Stomach (tissue), 4 donors: ENCODE results near the gene DRC1.

Experiments used
- EP300 ChIP-seq: sonication (generic); formaldehyde crosslinking; IDR thresholded peaks from one replicate; pipeline ENCODE4 v1.6.1; 2017; ENCODE audit warnings: antibody characterized with exemption
- POLR2A ChIP-seq, 4 donors: fragments of 450-650 bp; IDR thresholded peaks; one replicate each; pipeline ENCODE4 v1.6.1; 2016; ENCODE audit warnings: antibody characterized with exemption in 4 of 4, control low read depth in 2 of 4, mild to moderate bottlenecking in 1 of 4, moderate library complexity in 1 of 4
- TF ChIP-seq, protein P1 (sequence below), 7 experiments: fragments of 450-650 bp in 4 of 7; fragments of 200-600 bp in 3 of 7; sonication (generic) in 3 of 7; IDR thresholded peaks; one replicate each; pipeline ENCODE4 v1.5.1; 2016 to 2019; ENCODE audit warnings: antibody characterized with exemption in 7 of 7, control low read depth in 2 of 7, mild to moderate bottlenecking in 1 of 7

DNA sequence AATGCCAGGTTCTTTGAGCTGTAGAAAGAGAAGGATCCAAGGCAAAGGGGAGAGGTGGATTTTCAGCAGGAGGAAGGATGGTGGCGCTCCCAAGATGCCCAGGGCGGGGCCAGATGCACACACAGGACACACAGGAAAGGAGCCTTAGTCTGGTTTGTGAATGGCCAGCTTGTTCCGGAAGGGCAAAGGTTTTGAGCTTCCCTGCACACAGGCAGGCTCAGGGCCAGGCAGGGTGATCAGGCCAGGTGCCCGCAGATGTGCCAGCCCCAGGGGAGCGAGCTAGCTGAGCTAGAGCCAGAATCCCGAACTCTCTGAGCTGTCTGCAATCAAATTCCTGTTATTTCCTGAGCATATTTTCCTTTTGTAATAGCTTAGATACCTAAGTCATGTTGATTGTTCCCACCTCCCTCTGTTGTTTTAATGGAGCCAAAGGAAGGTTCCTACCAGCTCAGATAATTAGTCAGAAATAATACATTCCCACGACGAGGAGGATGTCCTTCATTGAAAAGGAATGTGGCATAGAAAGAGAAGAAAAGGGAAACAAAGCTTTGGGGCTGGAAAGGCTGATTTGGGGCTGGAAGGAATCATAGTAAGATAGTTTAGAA lies 89.9 kb downstream of the DRC1 start:
- TF ChIP-seq, protein P1, sequence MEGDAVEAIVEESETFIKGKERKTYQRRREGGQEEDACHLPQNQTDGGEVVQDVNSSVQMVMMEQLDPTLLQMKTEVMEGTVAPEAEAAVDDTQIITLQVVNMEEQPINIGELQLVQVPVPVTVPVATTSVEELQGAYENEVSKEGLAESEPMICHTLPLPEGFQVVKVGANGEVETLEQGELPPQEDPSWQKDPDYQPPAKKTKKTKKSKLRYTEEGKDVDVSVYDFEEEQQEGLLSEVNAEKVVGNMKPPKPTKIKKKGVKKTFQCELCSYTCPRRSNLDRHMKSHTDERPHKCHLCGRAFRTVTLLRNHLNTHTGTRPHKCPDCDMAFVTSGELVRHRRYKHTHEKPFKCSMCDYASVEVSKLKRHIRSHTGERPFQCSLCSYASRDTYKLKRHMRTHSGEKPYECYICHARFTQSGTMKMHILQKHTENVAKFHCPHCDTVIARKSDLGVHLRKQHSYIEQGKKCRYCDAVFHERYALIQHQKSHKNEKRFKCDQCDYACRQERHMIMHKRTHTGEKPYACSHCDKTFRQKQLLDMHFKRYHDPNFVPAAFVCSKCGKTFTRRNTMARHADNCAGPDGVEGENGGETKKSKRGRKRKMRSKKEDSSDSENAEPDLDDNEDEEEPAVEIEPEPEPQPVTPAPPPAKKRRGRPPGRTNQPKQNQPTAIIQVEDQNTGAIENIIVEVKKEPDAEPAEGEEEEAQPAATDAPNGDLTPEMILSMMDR (IDR thresholded peaks at IDR 0.05), result no peak
- TF ChIP-seq POLR2A (IDR thresholded peaks at IDR 0.05), result no peak
- TF ChIP-seq EP300, result no peak
